Sciatic nerve (tissue), 2 donors: ENCODE data around the gene THOC3. TPM values are rescaled to one million over a fixed set of nuclear protein-coding genes. Genes with fewer than 3 reads are reported as not detected.
"Not testable (repeated sequence)": the region's sequence is repeated elsewhere in the genome, so short reads cannot be mapped to it uniquely, and the experiment has no call there.

Experiments used
- ATAC-seq: fragments of 200-7000 bp; cut with Tn5 transposase; one replicate; pipeline ENCODE4 v1.9.1; 2020; ENCODE audit warnings: mild to moderate bottlenecking, moderate library complexity
- DNase-seq: peaks from one replicate; pipeline ENCODE4 v3.0.0-alpha.2; 2020; ENCODE audit warnings: low spot score
- intact Hi-C: fragments of 100-400 bp; cut with DNase I; formaldehyde crosslinking; loops from one replicate; pipeline ENCODE4 v1.14.2; 2022
- total RNA-seq: library from RNA; stranded (reverse); fragmentation: NEBNext Ultra II Directional; extraction: Animal tissue kit (Norgen Biotek cat#: 25700); gene quantifications from one replicate; pipeline ENCODE4 v1.2.1, GENCODE V29; 2021
- donor health status: DM: no; HTN: no; CAD: no.
- donor health status: DM: no; HTN: no; CAD: no.

Gene THOC3
- total RNA-seq, 1 donor from 2014 or later, result 20.1 TPM

GRCh38 chr5:175951339-175951969, 16.7 kb downstream of the THOC3 start:
- intact Hi-C loops, DNase-seq: not testable (repeated sequence)
- peak; percentile 82 for ATAC-seq

DNA sequence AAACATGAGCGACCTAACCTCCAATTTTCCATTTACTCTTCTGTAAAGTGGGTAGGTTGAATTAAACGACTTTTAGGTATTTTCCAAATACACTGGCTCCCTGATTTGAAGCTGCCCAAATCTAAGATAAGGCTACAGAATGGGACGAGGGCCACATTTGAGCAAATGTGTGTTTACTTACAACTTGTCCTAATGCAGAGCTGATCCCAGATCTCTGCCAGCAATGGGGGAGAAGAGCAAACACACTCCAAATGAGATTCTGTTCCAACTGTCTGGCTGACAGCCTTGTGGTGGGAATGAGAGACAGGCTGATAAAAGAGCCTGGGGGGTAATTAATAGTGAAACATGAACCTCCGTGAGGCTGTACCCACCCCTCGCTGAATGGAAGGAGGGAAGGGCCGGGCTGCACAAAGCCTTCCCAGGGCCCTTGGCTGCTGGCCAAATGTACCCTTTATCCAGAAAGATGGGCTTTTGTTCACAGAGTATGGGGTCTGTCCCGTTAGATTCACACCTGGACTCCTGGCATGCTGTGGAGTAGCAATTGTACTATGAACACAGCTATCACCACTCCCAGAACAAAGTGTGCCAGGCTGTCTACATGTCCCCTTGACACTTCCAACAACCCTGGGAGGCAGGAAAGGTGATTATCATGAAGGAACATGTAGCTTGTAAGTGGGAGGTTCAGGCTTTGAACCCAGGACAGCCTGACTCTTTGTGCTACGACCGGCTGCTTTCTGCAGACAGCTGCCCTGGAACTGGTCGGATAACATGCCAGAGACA, 19.6 kb downstream of the THOC3 start:
- DNase-seq, intact Hi-C loops, ATAC-seq: not testable (repeated sequence)

GRCh38 chr5:175943253-175943652, 24.9 kb downstream of the THOC3 start:
- intact Hi-C loops, ATAC-seq: not testable (repeated sequence)

DNA sequence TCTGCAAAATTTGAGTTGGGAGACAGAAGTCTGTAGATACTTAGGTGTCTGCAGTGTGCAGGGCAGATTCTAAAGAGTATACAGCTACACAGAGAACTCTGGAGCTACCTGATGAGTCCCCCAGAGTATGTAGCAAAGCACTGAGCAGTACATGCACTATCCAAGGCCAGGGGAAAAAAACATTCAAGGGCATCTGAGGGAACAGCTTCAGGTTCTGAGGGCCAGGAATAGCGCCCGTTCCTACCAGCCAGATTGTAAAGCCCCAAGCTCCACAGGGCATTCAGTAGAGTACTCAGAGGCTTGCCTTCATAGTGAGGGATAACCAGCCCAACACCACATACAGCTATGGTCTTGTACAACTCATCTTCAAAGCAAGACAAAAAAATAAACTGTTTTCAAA, 27.5 kb downstream of the THOC3 start:
- intact Hi-C loops, ATAC-seq, DNase-seq: not testable (repeated sequence)

More at GRCh38 chr5:175943253-175943652, 24.9 kb downstream of the THOC3 start:
- not testable (repeated sequence) for DNase-seq

- ATAC-seq, intact Hi-C loops, DNase-seq: not testable (repeated sequence)
Measured at GRCh38 chr5:175938489-175938888, 29.6 kb downstream of the THOC3 start.

- intact Hi-C loops, ATAC-seq, DNase-seq: not testable (repeated sequence)
Measured at GRCh38 chr5:175928752-175929151, 39.4 kb downstream of the THOC3 start.

- ATAC-seq, intact Hi-C loops, DNase-seq: not testable (repeated sequence)
Measured at GRCh38 chr5:175925106-175925505, 43.0 kb downstream of the THOC3 start.

DNA sequence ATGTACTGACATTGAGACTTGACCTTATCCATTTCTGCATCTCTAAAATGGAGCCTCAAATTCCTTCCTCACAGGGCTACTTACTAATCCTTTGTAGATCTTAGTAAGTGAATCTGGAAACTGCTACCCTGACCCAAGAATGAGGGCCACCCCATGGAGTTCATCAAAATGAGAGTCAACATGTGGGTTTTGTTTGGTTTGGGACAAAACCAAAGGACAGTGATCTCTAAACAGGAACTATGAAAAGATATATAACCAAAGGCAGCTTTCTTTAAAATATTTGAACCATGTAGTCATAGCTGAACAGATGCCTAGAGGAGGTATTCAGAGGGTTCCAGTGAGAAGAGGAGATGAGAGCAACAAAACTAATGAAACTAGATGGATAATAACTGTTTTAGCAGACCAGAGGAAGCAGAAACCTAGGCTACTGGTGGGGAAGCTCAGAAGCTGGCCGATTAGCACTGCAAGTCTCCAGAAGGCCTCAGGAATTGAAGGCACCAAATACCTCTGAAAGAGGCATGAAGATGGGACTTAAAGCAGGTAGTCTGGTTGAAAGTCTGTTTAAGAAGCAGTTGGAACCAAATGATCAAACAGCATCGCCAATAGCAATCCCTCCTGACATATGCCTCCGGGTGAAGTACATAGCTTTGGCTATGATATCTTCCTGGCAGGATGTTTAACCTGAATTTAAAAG, 45.8 kb downstream of the THOC3 start:
- no peak for DNase-seq
- ATAC-seq, result no peak

DNA sequence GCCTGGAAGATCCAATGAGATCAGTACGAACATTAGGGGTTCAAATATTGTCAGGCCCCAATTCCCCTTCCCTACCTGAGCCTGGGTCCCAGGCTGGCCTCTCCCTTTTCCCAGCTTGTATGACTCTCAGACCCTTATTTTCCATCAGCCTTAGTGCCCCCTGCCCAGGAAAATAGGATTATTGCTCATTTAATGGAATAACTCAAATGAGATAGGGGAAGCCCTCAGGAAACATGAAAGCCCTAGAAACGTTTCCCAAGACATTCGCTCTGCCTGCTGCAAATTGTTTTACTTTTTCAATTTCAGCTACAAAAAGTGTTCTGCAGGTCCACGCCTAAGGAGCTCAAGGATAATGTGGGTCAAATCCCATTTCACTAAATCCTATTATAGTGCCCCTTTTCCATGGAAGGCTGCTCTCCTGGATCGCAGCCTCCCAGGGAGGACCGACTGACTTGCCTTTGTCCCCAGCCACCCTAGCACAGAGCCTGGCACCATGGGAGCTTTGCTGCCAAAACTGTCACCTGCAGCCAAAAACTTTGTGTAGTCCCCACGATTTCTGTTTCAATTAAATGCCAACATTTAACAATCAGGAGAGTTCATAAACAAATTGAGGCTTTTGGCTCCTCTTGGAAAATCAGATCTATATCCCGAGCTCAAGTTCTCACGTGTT, 46.9 kb downstream of the THOC3 start:
- ATAC-seq, result no peak
- intact Hi-C loops, result no loop called here
- no peak for DNase-seq

More for the DNA sequence above, 45.8 kb downstream of the THOC3 start:
- intact Hi-C loops, result no loop called here

DNA sequence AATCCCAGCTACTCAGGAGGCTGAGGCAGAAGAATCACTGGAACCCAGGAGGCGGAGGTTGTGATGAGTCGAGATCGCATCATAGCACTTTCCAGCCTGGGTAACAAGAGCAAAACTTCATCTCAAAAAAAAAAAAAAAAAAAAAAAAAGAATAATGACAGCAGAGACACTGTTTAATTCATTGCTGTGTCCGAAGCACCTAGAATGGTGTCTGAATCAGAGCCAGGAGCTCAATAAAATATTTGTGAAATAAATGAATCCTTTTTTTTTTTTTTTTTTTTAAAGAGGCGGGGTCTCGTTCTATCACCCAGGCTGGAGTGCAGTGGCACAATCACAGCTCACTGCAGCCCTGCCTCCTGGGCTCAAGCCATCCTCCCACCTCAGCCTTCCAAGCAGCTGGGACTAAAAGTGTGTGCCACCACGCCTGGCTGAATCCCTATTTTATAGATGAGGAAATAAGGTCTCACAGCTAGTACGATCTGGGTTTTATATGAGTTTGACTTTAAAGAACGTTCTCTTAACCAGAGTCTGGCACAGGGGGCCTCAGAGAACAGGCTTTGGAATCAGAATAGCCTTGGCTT, 47.8 kb downstream of the THOC3 start:
- ATAC-seq (no peak), DNase-seq (no peak)
- intact Hi-C loops, result no loop called here

DNA sequence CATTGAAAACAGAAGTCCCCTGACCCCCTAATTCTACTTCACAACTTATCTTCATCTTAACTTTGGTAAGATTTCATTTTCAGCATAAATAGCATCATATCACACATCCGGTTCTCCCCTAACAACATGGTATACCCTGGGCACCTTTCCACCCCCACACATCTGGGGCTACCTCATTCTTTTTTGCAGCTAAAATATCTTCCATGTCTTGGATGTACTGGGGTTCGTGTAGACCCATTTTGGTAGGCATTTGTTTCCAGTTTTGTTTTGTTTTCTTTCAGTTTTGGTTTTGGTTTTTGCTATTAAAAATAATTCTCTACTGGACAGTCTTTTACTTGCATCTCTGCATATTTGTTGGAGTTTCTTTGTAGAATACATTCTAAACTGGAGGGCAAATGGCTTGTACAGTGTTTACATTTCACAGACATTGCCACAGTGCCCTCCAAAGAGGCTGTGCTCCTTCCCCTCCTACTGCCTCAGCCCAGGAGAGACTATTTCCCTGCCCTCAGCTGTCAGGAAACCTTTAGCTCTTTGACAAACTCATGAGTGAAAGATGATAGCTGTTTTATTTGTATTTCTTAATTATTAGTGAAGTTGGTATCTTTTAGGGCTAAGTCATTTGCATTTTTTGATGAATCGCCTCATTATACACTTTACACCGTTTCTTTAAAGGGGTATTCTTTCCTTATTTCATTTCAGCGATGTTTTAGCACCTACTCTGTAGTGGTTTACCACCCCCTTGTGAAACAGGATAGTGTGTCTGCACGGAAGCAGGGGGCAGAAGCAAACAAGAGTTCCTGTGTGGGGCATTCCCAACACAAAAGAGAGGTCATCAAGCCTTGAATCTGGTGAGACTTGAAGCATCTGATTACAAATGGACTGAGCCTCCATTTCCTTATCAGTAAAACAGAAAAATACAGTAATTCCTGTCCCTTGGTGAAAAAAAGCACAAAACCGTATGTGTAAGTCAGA, 52.8 kb downstream of the THOC3 start:
- DNase-seq, ATAC-seq, intact Hi-C loops: not testable (repeated sequence)

DNA sequence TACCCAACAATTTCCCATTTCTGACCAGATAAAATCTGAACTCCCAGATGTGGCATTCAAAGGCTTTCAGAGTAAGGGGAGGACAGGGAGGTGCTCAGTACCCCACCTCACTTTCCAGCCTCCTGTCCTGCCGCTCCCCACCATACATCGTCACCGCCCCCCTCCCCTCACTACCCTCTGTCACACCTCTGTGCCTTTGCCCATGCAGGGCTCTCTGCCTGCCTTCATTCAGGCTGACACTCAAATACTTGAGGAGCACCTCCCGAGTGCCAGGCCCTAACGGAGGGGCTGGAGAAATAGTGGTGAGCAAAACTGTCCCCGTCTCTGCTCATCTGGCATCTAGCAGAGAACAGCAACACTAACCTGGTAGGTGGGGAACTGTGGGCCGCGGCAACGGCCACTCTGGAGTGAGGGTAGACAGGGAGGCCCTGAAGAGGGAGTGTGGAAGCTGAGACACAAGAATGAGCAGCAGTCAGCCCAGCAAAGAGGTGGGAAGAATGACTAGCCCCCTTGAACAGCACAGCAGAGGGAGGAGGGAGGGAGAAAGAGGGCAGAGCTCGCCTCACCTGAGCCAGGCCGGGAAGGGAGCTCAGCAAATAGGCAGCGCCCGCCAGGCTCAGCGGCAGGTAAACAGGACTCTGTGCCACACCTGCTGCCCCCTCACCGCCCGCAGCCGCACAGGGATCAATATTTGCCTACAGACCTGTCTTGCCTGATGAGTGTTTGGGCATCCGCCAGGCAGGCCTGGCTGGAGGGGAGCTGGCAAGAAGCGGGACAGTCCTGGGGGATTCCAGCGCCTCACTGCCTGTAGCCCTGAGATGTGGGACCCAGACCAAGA, 54.1 kb downstream of the THOC3 start:
- DNase-seq, intact Hi-C loops, ATAC-seq: not testable (repeated sequence)

- DNase-seq, intact Hi-C loops, ATAC-seq: not testable (repeated sequence)
Measured at GRCh38 chr5:175910072-175910471, 58.0 kb downstream of the THOC3 start.
